CMK (cell line): Measurements from ENCODE around the gene CIT.
"Not testable (repeated sequence)": the region's sequence is repeated elsewhere in the genome, so short reads cannot be mapped to it uniquely, and the experiment has no call there.

Source experiments
- DNase-seq: peaks from one replicate; pipeline ENCODE4 v3.0.0-alpha.2; 2010; ENCODE audit warnings: low read depth

Gene CIT

GRCh38 chr12:119742700-119743099 lies 134.4 kb downstream of the CIT start:
- no peak for DNase-seq

- DNase-seq, result no peak
Measured at GRCh38 chr12:119740830-119741229, 136.3 kb downstream of the CIT start.

- no peak for DNase-seq
Measured at GRCh38 chr12:119735079-119735478, 142.0 kb downstream of the CIT start.

GRCh38 chr12:119730381-119730780 lies 146.7 kb downstream of the CIT start:
- no peak for DNase-seq

- DNase-seq, result no peak
Measured at GRCh38 chr12:119729871-119730270, 147.2 kb downstream of the CIT start.

- no peak for DNase-seq
Measured at GRCh38 chr12:119728444-119728745, 148.7 kb downstream of the CIT start.

GRCh38 chr12:119727600-119728443 lies 149.3 kb downstream of the CIT start:
- DNase-seq, result no peak

- DNase-seq, result no peak
Measured at GRCh38 chr12:119725523-119725922, 151.6 kb downstream of the CIT start.

GRCh38 chr12:119721306-119721705 lies 155.8 kb downstream of the CIT start:
- DNase-seq, result no peak

- no peak for DNase-seq
Measured at GRCh38 chr12:119720349-119720748, 156.8 kb downstream of the CIT start.

GRCh38 chr12:119718141-119718540 lies 159.0 kb downstream of the CIT start:
- DNase-seq, result no peak

- no peak for DNase-seq
Measured at GRCh38 chr12:119715268-119715620, 161.9 kb downstream of the CIT start.

- DNase-seq, result no peak
Measured at GRCh38 chr12:119714614-119715267, 162.4 kb downstream of the CIT start.

- DNase-seq, result no peak
Measured at GRCh38 chr12:119713551-119714031, 163.5 kb downstream of the CIT start.

- no peak for DNase-seq
Measured at GRCh38 chr12:119712721-119713120, 164.4 kb downstream of the CIT start.

GRCh38 chr12:119711693-119712092 lies 165.4 kb downstream of the CIT start:
- DNase-seq, result no peak

- no peak for DNase-seq
Measured at GRCh38 chr12:119710965-119711551, 166.1 kb downstream of the CIT start.

- no peak for DNase-seq
Measured at GRCh38 chr12:119710374-119710964, 166.7 kb downstream of the CIT start.

GRCh38 chr12:119706427-119706826 lies 170.7 kb downstream of the CIT start:
- DNase-seq, result not testable (repeated sequence)

- no peak for DNase-seq
Measured at GRCh38 chr12:119705182-119705581, 171.9 kb downstream of the CIT start.

GRCh38 chr12:119704065-119704747 lies 172.9 kb downstream of the CIT start:
- DNase-seq, result no peak

- DNase-seq, result no peak
Measured at GRCh38 chr12:119700078-119700477, 177.0 kb downstream of the CIT start.
